Neural cell (in vitro differentiated cells): Measurements from ENCODE around the gene SRSF5. TPM values are rescaled to one million over a fixed set of nuclear protein-coding genes. Genes with fewer than 3 reads are reported as not detected.

Experiments used
- H2AFZ ChIP-seq: fragments of 200-600, 300-800 bp; sonication (generic), shearing (Covaris generic); 2 replicates; pipeline ENCODE4 v1.6.0; 2014; ENCODE audit warnings: low read depth, mild to moderate bottlenecking, antibody characterized with exemption, low read length, moderate library complexity
- H3F3A ChIP-seq: fragments of 200-600 bp; shearing (Covaris generic); 2 replicates; pipeline ENCODE4 v1.6.1; 2016; ENCODE audit warnings: mild to moderate bottlenecking, moderate library complexity, mixed read lengths, antibody characterized with exemption, low read length; ENCODE audit not compliant: insufficient read depth, poor library complexity, severe bottlenecking
- H3K27ac ChIP-seq: fragments of 200-600, 300-800 bp; sonication (generic), shearing (Covaris generic); 2 replicates; pipeline ENCODE4 v1.5.1; 2014; ENCODE audit warnings: mild to moderate bottlenecking, low read length, moderate library complexity
- H3K27me3 ChIP-seq: fragments of 300-800, 200-600 bp; sonication (generic), shearing (Covaris generic); 2 replicates; pipeline ENCODE4 v1.6.0; 2014; ENCODE audit warnings: mild to moderate bottlenecking, low read depth, low read length, moderate library complexity; ENCODE audit not compliant: insufficient read depth
- H3K36me3 ChIP-seq: fragments of 300-800, 200-600 bp; sonication (generic), shearing (Covaris generic); 2 replicates; pipeline ENCODE4 v1.5.1; 2014; ENCODE audit warnings: mild to moderate bottlenecking, antibody characterized with exemption, low read length, moderate library complexity; ENCODE audit not compliant: insufficient read depth
- H3K4me2 ChIP-seq: fragments of 300-800, 200-600 bp; sonication (generic), shearing (Covaris generic); 2 replicates; pipeline ENCODE4 v1.6.0; 2014; ENCODE audit warnings: mild to moderate bottlenecking, low read length
- H3K4me3 ChIP-seq: fragments of 300-800, 200-600 bp; sonication (generic), shearing (Covaris generic); 2 replicates; pipeline ENCODE4 v1.5.1; 2014; ENCODE audit warnings: mild to moderate bottlenecking, low read length, moderate library complexity
- H3K79me2 ChIP-seq: fragments of 200-600 bp; shearing (Covaris generic); replicated peaks from 2 replicates; pipeline ENCODE4 v1.6.0; 2014; ENCODE audit warnings: mild to moderate bottlenecking, low read length, moderate library complexity; ENCODE audit not compliant: insufficient read depth
- H3K9ac ChIP-seq: fragments of 300-800, 200-600 bp; sonication (generic), shearing (Covaris generic); 2 replicates; pipeline ENCODE4 v1.6.1; 2016; ENCODE audit warnings: mild to moderate bottlenecking, low read length, mixed read lengths
- H3K9me2 ChIP-seq: fragments of 200-600 bp; shearing (Covaris generic); 2 replicates; pipeline ENCODE4 v1.6.1; 2016; ENCODE audit warnings: mild to moderate bottlenecking, low read length, mixed read lengths; ENCODE audit not compliant: insufficient read depth
- H3K9me3 ChIP-seq: fragments of 200-600, 300-800 bp; sonication (generic), shearing (Covaris generic); 2 replicates; pipeline ENCODE4 v1.6.1; 2016; ENCODE audit warnings: mild to moderate bottlenecking, mixed run types, low read length, moderate library complexity, mixed read lengths
- H4K20me1 ChIP-seq: fragments of 200-600 bp; shearing (Covaris generic); 2 replicates; pipeline ENCODE4 v1.6.1; 2016; ENCODE audit warnings: mild to moderate bottlenecking, mixed run types; ENCODE audit not compliant: insufficient read depth
- CTCF ChIP-seq: fragments of 450-650 bp; IDR thresholded peaks from 2 replicates; pipeline ENCODE4 v1.5.1; 2014; ENCODE audit warnings: antibody characterized with exemption, mild to moderate bottlenecking, moderate library complexity; ENCODE audit not compliant: poor library complexity, severe bottlenecking
- EP300 ChIP-seq: fragments of 450-650 bp; conservative IDR thresholded peaks from 2 replicates; pipeline ENCODE4 v1.6.1; 2014; ENCODE audit warnings: antibody characterized with exemption, mild to moderate bottlenecking, moderate library complexity; ENCODE audit not compliant: poor library complexity, severe bottlenecking
- EZH2 ChIP-seq: fragments of 200-600, 300-800 bp; shearing (Covaris generic), sonication (generic); IDR thresholded peaks from 2 replicates; pipeline ENCODE4 v1.6.1; 2014; ENCODE audit warnings: antibody characterized with exemption, low read length, borderline replicate concordance, mild to moderate bottlenecking; ENCODE audit not compliant: insufficient read depth, poor library complexity, severe bottlenecking
- POLR2AphosphoS5 ChIP-seq: IDR thresholded peaks from 2 replicates; pipeline ENCODE4 v1.6.1; 2012
- RAD21 ChIP-seq: fragments of 450-650 bp; conservative IDR thresholded peaks from 2 replicates; pipeline ENCODE4 v1.6.1; 2014; ENCODE audit warnings: antibody characterized with exemption, mild to moderate bottlenecking, moderate library complexity
- REST ChIP-seq: IDR thresholded peaks from 2 replicates; pipeline ENCODE4 v1.6.1; 2012; ENCODE audit warnings: borderline replicate concordance
- SMC3 ChIP-seq: fragments of 450-650 bp; conservative IDR thresholded peaks from 2 replicates; pipeline ENCODE4 v1.6.1; 2014; ENCODE audit warnings: antibody characterized with exemption, mild to moderate bottlenecking, moderate library complexity; ENCODE audit not compliant: poor library complexity
- TAF1 ChIP-seq: IDR thresholded peaks from 2 replicates; pipeline ENCODE4 v1.6.1; 2012; ENCODE audit warnings: low read depth
- polyA plus RNA-seq: library from polyadenylated mRNA; depleted of rRNA; stranded (reverse); fragments of >200 nt; gene quantifications from 2 replicates; pipeline ENCODE4 v1.2.3, GENCODE V29; 2014

The SRSF5 gene
- polyA plus RNA-seq, 1 donor from 2014 or later = 1,017 TPM

DNA sequence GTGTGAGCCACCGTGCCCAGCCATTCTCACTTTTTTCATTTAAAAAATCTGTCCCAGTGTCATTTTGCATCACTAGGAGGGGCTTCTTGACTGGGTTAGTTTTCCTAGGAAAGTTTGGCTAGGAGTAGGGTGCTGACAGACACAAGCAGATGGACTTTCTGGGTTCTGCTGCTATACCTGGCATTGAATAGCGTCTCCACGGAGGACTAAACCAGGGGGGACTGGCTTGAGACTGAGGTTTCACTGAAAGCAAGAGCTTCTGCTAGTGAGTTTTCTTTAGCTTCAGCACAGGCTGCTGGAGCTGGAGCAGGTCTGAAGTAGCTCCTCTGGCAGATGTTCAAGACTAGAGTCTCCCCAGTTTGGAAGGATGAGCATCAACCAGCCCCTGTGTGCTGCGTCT is 28.7 kb downstream of the SRSF5 start:
- H3K4me2 ChIP-seq = no peak overlapping the region
- TF ChIP-seq POLR2AphosphoS5 (no peak), CTCF (no peak), TAF1 (no peak), REST (no peak), EZH2 (no peak), SMC3 (no peak)

GRCh38 chr14:69796797-69797500 is 30.0 kb downstream of the SRSF5 start, which contains the start of gene SLC10A1:
TSS of gene SLC10A1 (minus strand) at chr14:69797241. CDS start at chr14:69797155, 86 bp downstream.
- Histone ChIP-seq H2AFZ (no peak within 1 kb of the TSS), H3K4me3 (no peak within 1 kb of the TSS), H3F3A (no peaks in the 10 kb centered on the region), H3K9me3 (no peaks in the 10 kb centered on the region), H3K4me2 (no peak within 1 kb of the TSS), H3K36me3 (no peaks in the 10 kb centered on the region), H3K79me2 (no peaks in the 10 kb centered on the region), H3K27ac (no peak within 1 kb of the TSS), H3K9me2 (no peaks in the 10 kb centered on the region), H4K20me1 (no peaks in the 10 kb centered on the region), H3K27me3 (no peaks in the 10 kb centered on the region), H3K9ac (no peak within 1 kb of the TSS)
- TF ChIP-seq EP300 (no peak), TAF1 (no peak), SMC3 (no peak), RAD21 (no peak)

More for the DNA sequence above, 28.7 kb downstream of the SRSF5 start:
- no peaks in the 10 kb centered on the region for H3K9me2 ChIP-seq
- no peak overlapping the region for H2AFZ ChIP-seq
- H4K20me1 ChIP-seq = no peaks in the 10 kb centered on the region
- H3K36me3 ChIP-seq = no peaks in the 10 kb centered on the region
- no peak overlapping the region for H3K4me3 ChIP-seq
- H3K79me2 ChIP-seq = no peaks in the 10 kb centered on the region
- H3K27me3 ChIP-seq = no peaks in the 10 kb centered on the region
- no peaks in the 10 kb centered on the region for H3K9me3 ChIP-seq
- no peaks in the 10 kb centered on the region for H3F3A ChIP-seq
- H3K9ac ChIP-seq = no peak overlapping the region
- no peak overlapping the region for H3K27ac ChIP-seq
